ENCODE data around the gene POLE. TPM values are rescaled to one million over a fixed set of nuclear protein-coding genes. Genes with fewer than 3 reads are reported as not detected.
A peak's percentile ranks its signal among the peaks of the same experiment; 100 is the strongest.

The POLE gene
- total RNA-seq, 1 experiment from 2014 or later: 200 TPM

DNA sequence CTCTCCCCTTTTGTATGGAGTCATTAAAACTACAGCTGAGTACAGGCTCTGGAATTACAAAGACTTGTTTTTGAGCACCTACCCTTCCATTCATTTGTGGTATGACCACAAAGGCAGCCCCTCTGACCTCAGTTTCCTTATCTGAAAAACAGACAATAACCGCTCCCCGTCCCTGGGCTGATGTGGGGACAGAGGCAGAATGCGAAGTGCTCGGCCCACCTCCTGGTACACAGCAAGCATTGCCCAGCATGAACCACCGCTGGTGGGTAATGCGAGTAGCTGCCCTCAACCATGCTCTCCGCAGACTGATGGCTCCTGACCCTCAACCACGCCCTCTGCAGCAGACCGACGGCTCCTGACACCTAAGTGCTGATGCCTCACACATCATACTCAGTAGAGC lies 46.2 kb downstream of the POLE start:
- H3K4me3 Mint-ChIP-seq (ENCODE audit: low read depth, unreplicated experiment): no peak overlapping the region
- intact Hi-C loops (cut with micrococcal nuclease; ENCODE audit: unreplicated experiment): no loop called here
- no peaks in the 10 kb centered on the region for H3K27me3 Mint-ChIP-seq (ENCODE audit: unreplicated experiment)
- CTCF ChIA-PET: interaction anchor here (0.6 kb wide), 1 partner anchor 25 kb away, joined by 3 read pairs; no protein-coding TSS in a partner anchor
- no peak overlapping the region for H3K27ac Mint-ChIP-seq (ENCODE audit: unreplicated experiment)
- no peaks in the 10 kb centered on the region for H3K4me1 Mint-ChIP-seq (ENCODE audit: low read depth, unreplicated experiment)
- peaks cover 49% of the 10 kb centered on the region for H3K36me3 Mint-ChIP-seq (ENCODE audit: insufficient read depth, unreplicated experiment)
- BruUV-seq (replicated peaks): no TSS peak
- DNase-seq: no peak
- TF ChIP-seq, protein P1, sequence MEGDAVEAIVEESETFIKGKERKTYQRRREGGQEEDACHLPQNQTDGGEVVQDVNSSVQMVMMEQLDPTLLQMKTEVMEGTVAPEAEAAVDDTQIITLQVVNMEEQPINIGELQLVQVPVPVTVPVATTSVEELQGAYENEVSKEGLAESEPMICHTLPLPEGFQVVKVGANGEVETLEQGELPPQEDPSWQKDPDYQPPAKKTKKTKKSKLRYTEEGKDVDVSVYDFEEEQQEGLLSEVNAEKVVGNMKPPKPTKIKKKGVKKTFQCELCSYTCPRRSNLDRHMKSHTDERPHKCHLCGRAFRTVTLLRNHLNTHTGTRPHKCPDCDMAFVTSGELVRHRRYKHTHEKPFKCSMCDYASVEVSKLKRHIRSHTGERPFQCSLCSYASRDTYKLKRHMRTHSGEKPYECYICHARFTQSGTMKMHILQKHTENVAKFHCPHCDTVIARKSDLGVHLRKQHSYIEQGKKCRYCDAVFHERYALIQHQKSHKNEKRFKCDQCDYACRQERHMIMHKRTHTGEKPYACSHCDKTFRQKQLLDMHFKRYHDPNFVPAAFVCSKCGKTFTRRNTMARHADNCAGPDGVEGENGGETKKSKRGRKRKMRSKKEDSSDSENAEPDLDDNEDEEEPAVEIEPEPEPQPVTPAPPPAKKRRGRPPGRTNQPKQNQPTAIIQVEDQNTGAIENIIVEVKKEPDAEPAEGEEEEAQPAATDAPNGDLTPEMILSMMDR (IDR thresholded peaks at IDR 0.05; ENCODE audit: unreplicated experiment): no peak
- no peaks in the 10 kb centered on the region for H3K9me3 Mint-ChIP-seq (ENCODE audit: low read depth, unreplicated experiment)

- Mint-ChIP-seq H3K4me1 (ENCODE audit: low read depth, unreplicated experiment) (no peaks in the 10 kb centered on the region), H3K4me3 (ENCODE audit: low read depth, unreplicated experiment) (no peak overlapping the region), H3K9me3 (ENCODE audit: low read depth, unreplicated experiment) (no peaks in the 10 kb centered on the region), H3K36me3 (ENCODE audit: insufficient read depth, unreplicated experiment) (peaks cover 45% of the 10 kb centered on the region), H3K27ac (ENCODE audit: unreplicated experiment) (no peak overlapping the region), H3K27me3 (ENCODE audit: unreplicated experiment) (no peaks in the 10 kb centered on the region)
- BruUV-seq (replicated peaks): no TSS peak
- intact Hi-C loops (cut with micrococcal nuclease; ENCODE audit: unreplicated experiment): no loop called here
- CTCF ChIA-PET: interaction anchor here (0.6 to 0.8 kb wide), 3 partner anchors 14 to 27 kb away, joined by 3 to 4 read pairs (median 3); no protein-coding TSS in a partner anchor
- TF ChIP-seq, protein P1 (IDR thresholded peaks at IDR 0.05; ENCODE audit: unreplicated experiment): no peak
- DNase-seq: no peak
Measured at GRCh38 chr12:132639956-132640520, 47.1 kb downstream of the POLE start.

GRCh38 chr12:132638541-132639408 lies 48.4 kb downstream of the POLE start:
- CTCF ChIA-PET: interaction anchor here (0.6 to 1.7 kb wide), 7 partner anchors 13 to 485 kb away, joined by 3 to 9 read pairs (median 4); no protein-coding TSS in a partner anchor
- no peak overlapping the region for H3K27ac Mint-ChIP-seq (ENCODE audit: unreplicated experiment)
- H3K9me3 Mint-ChIP-seq (ENCODE audit: low read depth, unreplicated experiment): no peaks in the 10 kb centered on the region
- peaks cover 50% of the 10 kb centered on the region for H3K36me3 Mint-ChIP-seq (ENCODE audit: insufficient read depth, unreplicated experiment)
- H3K4me3 Mint-ChIP-seq (ENCODE audit: low read depth, unreplicated experiment): no peak overlapping the region
- H3K4me1 Mint-ChIP-seq (ENCODE audit: low read depth, unreplicated experiment): no peaks in the 10 kb centered on the region
- DNase-seq: peak; percentile 54
- TF ChIP-seq, protein P1 (IDR thresholded peaks at IDR 0.05; ENCODE audit: unreplicated experiment): peak; percentile 92
- intact Hi-C loops (cut with micrococcal nuclease; ENCODE audit: unreplicated experiment): no loop called here
- no peaks in the 10 kb centered on the region for H3K27me3 Mint-ChIP-seq (ENCODE audit: unreplicated experiment)
- BruUV-seq (replicated peaks): no TSS peak

- DNase-seq: no peak
- H3K4me1 Mint-ChIP-seq (ENCODE audit: low read depth, unreplicated experiment): no peaks in the 10 kb centered on the region
- no peak overlapping the region for H3K4me3 Mint-ChIP-seq (ENCODE audit: low read depth, unreplicated experiment)
- peaks cover 47% of the 10 kb centered on the region for H3K36me3 Mint-ChIP-seq (ENCODE audit: insufficient read depth, unreplicated experiment)
- intact Hi-C loops (cut with micrococcal nuclease; ENCODE audit: unreplicated experiment): no loop called here
- H3K27ac Mint-ChIP-seq (ENCODE audit: unreplicated experiment): no peak overlapping the region
- H3K9me3 Mint-ChIP-seq (ENCODE audit: low read depth, unreplicated experiment): no peaks in the 10 kb centered on the region
- no peaks in the 10 kb centered on the region for H3K27me3 Mint-ChIP-seq (ENCODE audit: unreplicated experiment)
- TF ChIP-seq, protein P1 (IDR thresholded peaks at IDR 0.05; ENCODE audit: unreplicated experiment): no peak
- CTCF ChIA-PET: interaction anchor here (1.7 kb wide), 1 partner anchor 23 kb away, joined by 6 read pairs; no protein-coding TSS in a partner anchor
- BruUV-seq (replicated peaks): no TSS peak
Measured at GRCh38 chr12:132637811-132638210, 49.3 kb downstream of the POLE start.

All from Calu3 (cell line).